CD4-positive, alpha-beta T cell (primary cell): ENCODE measurements around the gene CDCA7L. TPM values are rescaled to one million over a fixed set of nuclear protein-coding genes. Genes with fewer than 3 reads are reported as not detected.
"Not testable (repeated sequence)": the region's sequence is repeated elsewhere in the genome, so short reads cannot be mapped to it uniquely, and the experiment has no call there.

Experiments
- ATAC-seq: fragments of 200-7000 bp; cut with Tn5 transposase; one replicate; pipeline ENCODE4 v1.10.0; 2022; ENCODE audit warnings: mild to moderate bottlenecking; ENCODE audit not compliant: poor library complexity
- CTCF ChIA-PET: fragments of 350-600 bp; sonication (Branson Sonifier 250); formaldehyde crosslinking; loops from one replicate; lab custom pipeline; 2021; ENCODE audit warnings: antibody characterized with exemption, inconsistent platforms; lab: Charles Lee
- POLR2A ChIA-PET: fragments of 350-600 bp; sonication (Branson Sonifier 250); formaldehyde crosslinking; loops from one replicate; lab custom pipeline; 2021; ENCODE audit warnings: antibody characterized with exemption, inconsistent platforms; lab: Charles Lee
- DNase-seq, 14 experiments: peaks; one replicate each; pipeline ENCODE4 v3.0.0-alpha.2; 2013 to 2020; ENCODE audit warnings: mixed read lengths in 2 of 14
- H3K27ac ChIP-seq, 2 donors: one replicate each; pipeline versions ENCODE4 v1.5.1 to v1.7.0; 2013; ENCODE audit warnings: low read length in 2 of 2, low read depth in 1 of 2, mild to moderate bottlenecking in 1 of 2
- H3K27me3 ChIP-seq, 2 experiments: 1 replicate in 1 of 2; 2 replicates in 1 of 2; pipeline versions ENCODE4 v1.6.1 to v1.7.0; 2013; ENCODE audit warnings: low read length in 2 of 2, control low read depth in 1 of 2, mild to moderate bottlenecking in 1 of 2, moderate library complexity in 1 of 2; ENCODE audit not compliant: insufficient read depth in 2 of 2, control insufficient read depth in 1 of 2
- H3K36me3 ChIP-seq: one replicate; pipeline ENCODE4 v1.6.1; 2013; ENCODE audit warnings: low read length, control low read depth; ENCODE audit not compliant: insufficient read depth
- H3K4me1 ChIP-seq: one replicate; pipeline ENCODE4 v1.6.1; 2013; ENCODE audit warnings: low read length, control low read depth; ENCODE audit not compliant: insufficient read depth
- H3K4me3 ChIP-seq: one replicate; pipeline ENCODE4 v1.5.1; 2013; ENCODE audit warnings: mild to moderate bottlenecking, low read length, moderate library complexity
- H3K9me3 ChIP-seq, 2 experiments: 1 replicate in 1 of 2; 2 replicates in 1 of 2; pipeline versions ENCODE4 v1.6.1 to v1.7.0; 2013; ENCODE audit warnings: low read length in 2 of 2, mild to moderate bottlenecking in 2 of 2, control low read depth in 1 of 2, moderate library complexity in 1 of 2; ENCODE audit not compliant: control insufficient read depth in 1 of 2, insufficient read depth in 1 of 2
- H3K27ac Mint-ChIP-seq: one replicate; pipeline ENCODE4 v1.8.0; 2020; ENCODE audit warnings: mixed read lengths
- H3K27me3 Mint-ChIP-seq: one replicate; pipeline ENCODE4 v1.8.0; 2021; ENCODE audit warnings: mixed read lengths
- H3K36me3 Mint-ChIP-seq: one replicate; pipeline ENCODE4 v1.8.0; 2021; ENCODE audit warnings: low read depth, mixed read lengths
- H3K4me1 Mint-ChIP-seq: one replicate; pipeline ENCODE4 v1.8.0; 2021; ENCODE audit warnings: low read depth, mixed read lengths
- H3K4me3 Mint-ChIP-seq: one replicate; pipeline ENCODE4 v1.8.0; 2020; ENCODE audit warnings: mild to moderate bottlenecking, mixed read lengths
- H3K9me3 Mint-ChIP-seq: one replicate; pipeline ENCODE4 v1.8.0; 2020; ENCODE audit warnings: mixed read lengths
- intact Hi-C, 2 experiments: fragments of 100-400 bp; cut with DNase I in 1 of 2; cut with micrococcal nuclease in 1 of 2; formaldehyde crosslinking; loops; one replicate each; pipeline versions ENCODE4 v1.15.1 to v1.9.0; 2023 to 2025; cut with DNase I, micrococcal nuclease
- total RNA-seq, 174 experiments: library from RNA in 2 of 174; stranded (reverse) in 2 of 174; gene quantifications; one replicate each; pipeline ENCODE4 v1.2.3 and lab custom pipeline; 2021 to 2026
- TF ChIP-seq, protein P1 (sequence below): fragments of 200-600 bp; IDR thresholded peaks from one replicate; pipeline ENCODE4 v1.8.0; 2022; ENCODE audit warnings: antibody characterized with exemption, mild to moderate bottlenecking

CDCA7L gene
- total RNA-seq, 2 experiments from 2014 or later: 23.1 to 23.7 TPM

DNA sequence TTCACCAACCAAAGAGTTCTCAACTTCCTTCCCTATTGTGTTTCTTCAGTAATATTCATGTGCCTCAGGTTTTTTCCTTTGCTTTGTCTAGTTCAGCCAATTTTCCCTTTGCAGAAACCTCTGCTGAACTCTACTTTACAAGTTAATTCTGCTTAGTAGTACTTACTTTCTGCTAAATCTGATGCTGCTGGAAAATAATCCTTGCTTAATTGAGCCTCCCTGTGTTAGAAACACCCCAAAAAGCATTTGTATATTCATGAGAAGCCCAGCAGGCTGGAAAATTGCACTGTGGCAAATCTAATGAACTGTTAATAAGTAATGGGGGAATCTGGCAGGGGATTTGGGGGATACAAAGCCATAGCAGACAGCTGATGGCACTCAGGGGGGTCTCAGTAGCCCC, 78.5 kb downstream of the CDCA7L start:
- H3K27me3 ChIP-seq: no peaks in the 10 kb centered on the region
- intact Hi-C loops: no loop called here
- H3K4me1 ChIP-seq: no peaks in the 10 kb centered on the region
- Mint-ChIP-seq H3K36me3 (no peaks in the 10 kb centered on the region), H3K4me1 (no peaks in the 10 kb centered on the region), H3K27ac (no peak overlapping the region), H3K4me3 (no peak overlapping the region), H3K27me3 (no peaks in the 10 kb centered on the region), H3K9me3 (no peaks in the 10 kb centered on the region)
- DNase-seq: no peak
- POLR2A ChIA-PET: no interaction called here
- H3K9me3 ChIP-seq: no peaks in the 10 kb centered on the region
- TF ChIP-seq, protein P1, sequence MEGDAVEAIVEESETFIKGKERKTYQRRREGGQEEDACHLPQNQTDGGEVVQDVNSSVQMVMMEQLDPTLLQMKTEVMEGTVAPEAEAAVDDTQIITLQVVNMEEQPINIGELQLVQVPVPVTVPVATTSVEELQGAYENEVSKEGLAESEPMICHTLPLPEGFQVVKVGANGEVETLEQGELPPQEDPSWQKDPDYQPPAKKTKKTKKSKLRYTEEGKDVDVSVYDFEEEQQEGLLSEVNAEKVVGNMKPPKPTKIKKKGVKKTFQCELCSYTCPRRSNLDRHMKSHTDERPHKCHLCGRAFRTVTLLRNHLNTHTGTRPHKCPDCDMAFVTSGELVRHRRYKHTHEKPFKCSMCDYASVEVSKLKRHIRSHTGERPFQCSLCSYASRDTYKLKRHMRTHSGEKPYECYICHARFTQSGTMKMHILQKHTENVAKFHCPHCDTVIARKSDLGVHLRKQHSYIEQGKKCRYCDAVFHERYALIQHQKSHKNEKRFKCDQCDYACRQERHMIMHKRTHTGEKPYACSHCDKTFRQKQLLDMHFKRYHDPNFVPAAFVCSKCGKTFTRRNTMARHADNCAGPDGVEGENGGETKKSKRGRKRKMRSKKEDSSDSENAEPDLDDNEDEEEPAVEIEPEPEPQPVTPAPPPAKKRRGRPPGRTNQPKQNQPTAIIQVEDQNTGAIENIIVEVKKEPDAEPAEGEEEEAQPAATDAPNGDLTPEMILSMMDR: no peak
- CTCF ChIA-PET: no interaction called here
- no peak overlapping the region for H3K27ac ChIP-seq
- H3K4me3 ChIP-seq: no peak overlapping the region
- no peak for ATAC-seq
- no peaks in the 10 kb centered on the region for H3K36me3 ChIP-seq

DNA sequence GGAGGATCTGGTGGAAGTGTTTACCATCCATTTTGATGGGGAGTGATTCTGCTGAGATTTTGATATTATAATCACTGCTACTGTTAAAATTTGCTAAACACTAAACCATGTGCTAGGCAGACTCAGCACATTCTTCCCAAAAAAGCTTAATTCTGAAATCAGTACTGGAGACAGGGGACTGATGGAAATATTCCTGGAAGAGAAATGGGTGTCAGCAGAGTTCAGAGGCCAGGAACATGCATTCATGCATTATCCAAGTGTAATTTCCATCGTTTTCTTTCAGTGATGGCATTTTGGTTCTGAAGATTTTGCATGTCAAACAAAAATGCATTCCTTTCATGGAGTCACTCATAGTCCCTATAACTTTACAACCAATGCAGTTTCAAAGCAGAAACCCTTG, 79.0 kb downstream of the CDCA7L start:
- Mint-ChIP-seq H3K27ac (no peak overlapping the region), H3K4me3 (no peak overlapping the region), H3K4me1 (no peaks in the 10 kb centered on the region), H3K36me3 (no peaks in the 10 kb centered on the region), H3K9me3 (no peaks in the 10 kb centered on the region), H3K27me3 (no peaks in the 10 kb centered on the region)
- Histone ChIP-seq H3K4me3 (no peak overlapping the region), H3K4me1 (no peaks in the 10 kb centered on the region), H3K27ac (no peak overlapping the region), H3K9me3 (no peaks in the 10 kb centered on the region), H3K36me3 (no peaks in the 10 kb centered on the region), H3K27me3 (no peaks in the 10 kb centered on the region)
- CTCF ChIA-PET: no interaction called here
- DNase-seq: no peak
- ATAC-seq: no peak
- POLR2A ChIA-PET: no interaction called here
- TF ChIP-seq, protein P1: no peak
- intact Hi-C loops: no loop called here

DNA sequence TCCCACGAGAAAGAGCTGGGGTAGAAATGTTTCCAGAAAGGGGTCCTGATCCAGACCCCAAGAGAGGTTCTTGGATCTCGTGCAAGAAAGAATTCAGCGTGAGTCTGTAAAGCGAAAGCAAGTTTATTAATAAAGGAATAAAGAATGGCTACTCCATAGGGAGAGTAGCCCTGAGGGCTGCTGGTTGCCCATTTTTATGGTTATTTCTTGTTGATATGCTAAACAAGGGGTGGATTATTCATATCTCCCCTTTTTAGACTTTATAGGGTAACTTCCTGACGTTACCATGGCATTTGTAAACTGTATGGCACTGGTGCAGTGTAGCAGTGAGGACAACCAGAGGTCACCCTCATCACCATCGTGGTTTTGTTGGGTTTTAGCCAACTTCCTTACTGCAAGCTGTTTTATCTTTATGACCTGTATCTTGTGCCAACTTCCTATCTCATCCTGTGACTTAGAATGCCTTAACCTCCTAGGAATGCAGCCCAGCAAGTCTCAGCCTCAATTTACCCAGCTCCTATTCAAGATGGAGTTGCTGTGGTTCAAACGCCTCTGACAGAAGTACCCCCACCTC, 80.0 kb downstream of the CDCA7L start:
- H3K27me3 ChIP-seq, H3K4me1 Mint-ChIP-seq, intact Hi-C loops, H3K27me3 Mint-ChIP-seq, H3K9me3 Mint-ChIP-seq, CTCF ChIA-PET, H3K9me3 ChIP-seq, H3K4me1 ChIP-seq, ATAC-seq, H3K4me3 ChIP-seq, H3K27ac ChIP-seq, H3K36me3 Mint-ChIP-seq, DNase-seq, H3K27ac Mint-ChIP-seq, H3K4me3 Mint-ChIP-seq, H3K36me3 ChIP-seq: not testable (repeated sequence)
- POLR2A ChIA-PET: interaction anchor here (0.7 kb wide), 1 partner anchor 25 kb away, joined by 3 read pairs; no protein-coding TSS in a partner anchor

DNA sequence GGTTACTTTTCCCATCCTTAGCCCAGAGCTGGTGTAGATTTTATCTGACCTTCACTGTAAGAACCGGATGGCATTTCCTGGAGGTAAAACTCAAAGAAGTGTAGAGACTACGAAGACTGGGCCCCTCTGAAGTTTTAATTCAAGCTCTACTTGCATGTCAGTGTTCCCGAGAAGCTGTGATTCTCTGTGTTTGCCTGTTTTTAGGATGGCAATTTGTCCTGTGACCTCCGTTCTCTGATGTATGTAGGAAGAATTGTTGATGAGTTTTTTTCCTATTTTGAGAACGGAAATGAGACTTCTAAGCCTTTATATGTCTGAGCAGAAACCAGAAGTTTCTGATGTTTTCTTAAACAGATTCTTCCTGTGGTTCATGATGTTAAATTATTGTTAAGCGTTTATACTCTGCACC, 94.1 kb downstream of the CDCA7L start:
- Histone ChIP-seq H3K4me1 (peaks cover 11% of the 10 kb centered on the region), H3K9me3 (peaks cover 0 to 4% of the 10 kb centered on the region in 2 experiments), H3K4me3 (peak overlapping the region; percentile 22), H3K27ac (peak overlapping the region in 1 of 2 donors; percentile 53), H3K36me3 (no peaks in the 10 kb centered on the region), H3K27me3 (no peaks in the 10 kb centered on the region)
- Mint-ChIP-seq H3K27ac (peak overlapping the region; percentile 82), H3K9me3 (no peaks in the 10 kb centered on the region), H3K27me3 (no peaks in the 10 kb centered on the region), H3K36me3 (no peaks in the 10 kb centered on the region), H3K4me1 (peaks cover 43% of the 10 kb centered on the region), H3K4me3 (peak overlapping the region; percentile 70)
- ChIA-PET POLR2A (interaction anchor here (0.6 to 2.0 kb wide), 2 partner anchors 61 to 93 kb away, joined by 3 to 5 read pairs; no protein-coding TSS in a partner anchor), CTCF (no interaction called here)
- intact Hi-C loops: loop anchor here (10.0 kb wide), 2 partner anchors 587 to 597 kb away; no protein-coding TSS in a partner anchor
- DNase-seq (peak in 4 of 14 experiments; percentile 4 to 23 (median 18)), ATAC-seq (peak; percentile 82)
- TF ChIP-seq, protein P1: no peak
